ENCODE measurements around the gene PEAK1. TPM values are rescaled to one million over a fixed set of nuclear protein-coding genes. Genes with fewer than 3 reads are reported as not detected.

PEAK1 gene
- total RNA-seq, 1 experiment from 2014 or later, result 13.8 TPM

GRCh38 chr15:77067691-77068367 lies 352.1 kb downstream of the PEAK1 start:
- Histone ChIP-seq H3K9me2 (replicated peaks; ENCODE audit: low read length) (no peaks in the 10 kb centered on the region), H3K4me1 (ENCODE audit: insufficient read depth, low read length) (peaks cover 67% of the 10 kb centered on the region), H3K36me3 (ENCODE audit: low read depth, low read length) (no peaks in the 10 kb centered on the region), H3K27me3 (ENCODE audit: low read length) (no peaks in the 10 kb centered on the region), H3F3A (ENCODE audit: low read length, unreplicated experiment) (peaks cover 10% of the 10 kb centered on the region), H3K9me3 (ENCODE audit: low read length) (no peaks in the 10 kb centered on the region), H3K4me2 (ENCODE audit: low read length) (peak overlapping the region; percentile 95), H3K4me3 (ENCODE audit: low read length) (peak overlapping the region; percentile 86), H4K20me1 (ENCODE audit: low read length) (peaks cover 13% of the 10 kb centered on the region), H3K79me2 (ENCODE audit: low read length) (peaks cover 63% of the 10 kb centered on the region), H3K9ac (ENCODE audit: low read length) (peak overlapping the region; percentile 80), H3K27ac (ENCODE audit: low read length) (peak overlapping the region; percentile 98), H2AFZ (ENCODE audit: low read length) (no peak overlapping the region)
- TF ChIP-seq EZH2 (IDR thresholded peaks at IDR 0.05; ENCODE audit: low read length, unreplicated experiment) (no peak), CTCF (conservative IDR thresholded peaks at IDR 0.05; ENCODE audit: low read depth, low read length) (no peak)
- ChIA-PET CTCF (interaction anchor here (0.5 kb wide), 1 partner anchor 448 kb away, joined by 3 read pairs; no protein-coding TSS in a partner anchor), POLR2A (ENCODE audit: unreplicated experiment) (no interaction called here)
- DNase-seq (no peak), ATAC-seq (peak; percentile 2)
- BruUV-seq (replicated peaks), result TSS peak; percentile 78
- intact Hi-C loops (cut with micrococcal nuclease), result loop anchor here (10.0 kb wide), 1 partner anchor 347 kb away; no protein-coding TSS in a partner anchor

GRCh38 chr15:77066971-77067690 lies 352.8 kb downstream of the PEAK1 start:
- CTCF ChIA-PET, result interaction anchor here (0.5 kb wide), 1 partner anchor 449 kb away, joined by 3 read pairs; no protein-coding TSS in a partner anchor
- H2AFZ ChIP-seq (ENCODE audit: low read length), result no peak overlapping the region
- peak; percentile 91 for DNase-seq
- peaks cover 70% of the 10 kb centered on the region for H3K79me2 ChIP-seq (ENCODE audit: low read length)
- peak overlapping the region; percentile 61 for H3K4me2 ChIP-seq (ENCODE audit: low read length)
- H3K27ac ChIP-seq (ENCODE audit: low read length), result peak overlapping the region; percentile 98
- peak; percentile 54 for ATAC-seq
- H3F3A ChIP-seq (ENCODE audit: low read length, unreplicated experiment), result peaks cover 10% of the 10 kb centered on the region
- intact Hi-C loops (cut with micrococcal nuclease), result loop anchor here (10.0 kb wide), 1 partner anchor 348 kb away; no protein-coding TSS in a partner anchor
- no peaks in the 10 kb centered on the region for H3K36me3 ChIP-seq (ENCODE audit: low read depth, low read length)
- H3K9ac ChIP-seq (ENCODE audit: low read length), result peak overlapping the region; percentile 34; the same call in 1 of the 2 replicates
- BruUV-seq (replicated peaks), result no TSS peak
- H4K20me1 ChIP-seq (ENCODE audit: low read length), result peaks cover 13% of the 10 kb centered on the region
- H3K9me2 ChIP-seq (replicated peaks; ENCODE audit: low read length), result no peaks in the 10 kb centered on the region
- TF ChIP-seq EZH2 (IDR thresholded peaks at IDR 0.05; ENCODE audit: low read length, unreplicated experiment) (no peak), EZH2phosphoT487 (IDR thresholded peaks at IDR 0.05; ENCODE audit: borderline replicate concordance, low read length) (no peak), CTCF (conservative IDR thresholded peaks at IDR 0.05; ENCODE audit: low read depth, low read length) (no peak)
- POLR2A ChIA-PET (ENCODE audit: unreplicated experiment), result no interaction called here
- H3K9me3 ChIP-seq (ENCODE audit: low read length), result no peaks in the 10 kb centered on the region
- peak overlapping the region; percentile 19; the same call in 1 of the 2 replicates for H3K4me3 ChIP-seq (ENCODE audit: low read length)
- no peaks in the 10 kb centered on the region for H3K27me3 ChIP-seq (ENCODE audit: low read length)
- peaks cover 72% of the 10 kb centered on the region for H3K4me1 ChIP-seq (ENCODE audit: insufficient read depth, low read length)

Measured in PC-3 (cell line).